ENCODE data around the gene SLC2A3. TPM values are rescaled to one million over a fixed set of nuclear protein-coding genes. Genes with fewer than 3 reads are reported as not detected.

Gene SLC2A3
- total and polyA plus RNA-seq, 9 of the 15 experiments (the other 6 are each of a cell fraction or from before 2014, with no cell fraction given): 67.3 to 491 (median 104) TPM

- ChIA-PET CTCF (ENCODE audit: low intra/inter-chr PET ratio) (no interaction called here), POLR2A (interaction anchor here (1.3 kb wide), 1 partner anchor 101 kb away, joined by 4 read pairs; no protein-coding TSS in a partner anchor)
- TF ChIP-seq POU5F1 (IDR thresholded peaks at IDR 0.05; ENCODE audit: borderline replicate concordance, low read depth, low read length, partially characterized antibody): no peak
- no peak for TF ChIP-seq NCOA2 (IDR thresholded peaks at IDR 0.05; ENCODE audit: partially characterized antibody in 2 of 2)
- TF ChIP-seq BRD9 (IDR thresholded peaks at IDR 0.05; ENCODE audit: low read depth, partially characterized antibody): no peak
- TF ChIP-seq NR2C1 (IDR thresholded peaks at IDR 0.05): no peak
- no peak for TF ChIP-seq NR2C1 (tag; IDR thresholded peaks at IDR 0.05)
- no peak for TF ChIP-seq ZNF592 (IDR thresholded peaks at IDR 0.05)
- TF ChIP-seq PHTF2 (CRISPR knock-in tag; IDR thresholded peaks at IDR 0.05): no peak
- H3K9me3 ChIP-seq (replicated peaks; ENCODE audit: control insufficient read depth, insufficient read depth, low read depth, low read length): no peaks in the 10 kb centered on the region
- H3K36me3 ChIP-seq (ENCODE audit: control insufficient read depth, insufficient read depth, low read length): no peaks in the 10 kb centered on the region
- BruUV-seq (replicated peaks): no TSS peak
- H3K79me2 ChIP-seq (ENCODE audit: control insufficient read depth, insufficient read depth, low read length): no peaks in the 10 kb centered on the region
- no peak for ATAC-seq
- DNase-seq (ENCODE audit: extremely low read depth in 1 of 4, low spot score in 3 of 4): no peak
- no peak overlapping the region for H3K27ac ChIP-seq (ENCODE audit: extremely low read depth, low read depth, low read length)
- no peak overlapping the region for H2AFZ ChIP-seq (ENCODE audit: low read depth, low read length)
- no peaks in the 10 kb centered on the region for H3K9me1 ChIP-seq (ENCODE audit: control insufficient read depth, insufficient read depth, low read length)
- WGBS (ENCODE audit: insufficient coverage, low coverage, missing lambda C conversion rate): 64% methylated on average over 3 of the region's 3 CpGs
- FAIRE-seq: no peak
- no peaks in the 10 kb centered on the region for H3K27me3 ChIP-seq (ENCODE audit: control insufficient read depth in 2 of 2, insufficient read depth in 2 of 2, low read length in 2 of 2)
- no peak overlapping the region for H3K4me3 ChIP-seq
- no peaks in the 10 kb centered on the region for H3K4me1 ChIP-seq (replicated peaks in 1 of 2; ENCODE audit: control insufficient read depth in 2 of 2, insufficient read depth in 2 of 2, low read length in 2 of 2)
- in situ Hi-C loops (cut with MboI) (no loop called here), intact Hi-C loops (cut with micrococcal nuclease) (no loop called here)
- H4K20me1 ChIP-seq (replicated peaks; ENCODE audit: control insufficient read depth, insufficient read depth, low read length): no peaks in the 10 kb centered on the region
- no peak overlapping the region for H3K4me2 ChIP-seq (ENCODE audit: insufficient read depth, low read length)
- no peak overlapping the region for H3K9ac ChIP-seq (ENCODE audit: insufficient read depth in 1 of 2, low read depth in 2 of 2, low read length in 2 of 2)
These were observed 56.7 kb downstream of the SLC2A3 start for GRCh38 chr12:7879246-7879645.

Measured in K562 (cell line).